NCI-H1048 (cell line): ENCODE measurements around the gene ZBTB12.
"Not testable (repeated sequence)": the region's sequence is repeated elsewhere in the genome, so short reads cannot be mapped to it uniquely, and the experiment has no call there.

Experiments used
- DNase-seq: peaks from one replicate; lab custom pipeline; 2025; lab: John Stamatoyannopoulos, UW

Gene ZBTB12

GRCh38 chr6:31874836-31875572 is 26.9 kb downstream of the ZBTB12 start:
- DNase-seq, result no peak

GRCh38 chr6:31874084-31874670 is 27.7 kb downstream of the ZBTB12 start:
- DNase-seq, result no peak

GRCh38 chr6:31871046-31871659 is 30.7 kb downstream of the ZBTB12 start:
- no peak for DNase-seq

- DNase-seq, result no peak
These were observed 31.4 kb downstream of the ZBTB12 start for GRCh38 chr6:31870385-31870921.

GRCh38 chr6:31869343-31869742 is 32.5 kb downstream of the ZBTB12 start:
- no peak for DNase-seq

- not testable (repeated sequence) for DNase-seq
These were observed 33.3 kb downstream of the ZBTB12 start for GRCh38 chr6:31868658-31868971.

- DNase-seq, result no peak
These were observed 36.4 kb downstream of the ZBTB12 start for GRCh38 chr6:31865205-31866118.

GRCh38 chr6:31864818-31865204 is 37.1 kb downstream of the ZBTB12 start:
- DNase-seq, result no peak

- not testable (repeated sequence) for DNase-seq
These were observed 37.7 kb downstream of the ZBTB12 start for GRCh38 chr6:31864123-31864562.

GRCh38 chr6:31862344-31863235 is 39.3 kb downstream of the ZBTB12 start, which contains the start of gene NEU1:
Gene NEU1 (minus strand): TSS chr6:31862821. CDS start chr6:31862776, 45 bp downstream.
- peak; percentile 100 for DNase-seq

- DNase-seq, result no peak
These were observed 40.0 kb downstream of the ZBTB12 start for GRCh38 chr6:31861919-31862343.

- DNase-seq, result no peak
These were observed 40.7 kb downstream of the ZBTB12 start for GRCh38 chr6:31861150-31861549.

GRCh38 chr6:31860349-31860748 is 41.5 kb downstream of the ZBTB12 start:
- DNase-seq, result no peak

- no peak for DNase-seq
These were observed 42.0 kb downstream of the ZBTB12 start for GRCh38 chr6:31859923-31860322.

- no peak for DNase-seq
These were observed 43.2 kb downstream of the ZBTB12 start for GRCh38 chr6:31858707-31859106.

GRCh38 chr6:31857774-31858173 is 44.1 kb downstream of the ZBTB12 start:
- DNase-seq, result not testable (repeated sequence)

GRCh38 chr6:31851980-31852718 is 49.7 kb downstream of the ZBTB12 start:
- DNase-seq, result not testable (repeated sequence)

- no peak for DNase-seq
These were observed 50.4 kb downstream of the ZBTB12 start for GRCh38 chr6:31851485-31851832.

GRCh38 chr6:31850765-31851484 is 51.0 kb downstream of the ZBTB12 start:
- DNase-seq, result no peak
